Kidney tubule cell (primary cell): ENCODE measurements around the gene PFDN5.
"Not testable (repeated sequence)": the region's sequence is repeated elsewhere in the genome, so short reads cannot be mapped to it uniquely, and the experiment has no call there.

ENCODE experiments used
- DNase-seq: peaks from one replicate; pipeline ENCODE4 v3.0.0-alpha.2; 2018; ENCODE audit warnings: low spot score

The PFDN5 gene

DNA sequence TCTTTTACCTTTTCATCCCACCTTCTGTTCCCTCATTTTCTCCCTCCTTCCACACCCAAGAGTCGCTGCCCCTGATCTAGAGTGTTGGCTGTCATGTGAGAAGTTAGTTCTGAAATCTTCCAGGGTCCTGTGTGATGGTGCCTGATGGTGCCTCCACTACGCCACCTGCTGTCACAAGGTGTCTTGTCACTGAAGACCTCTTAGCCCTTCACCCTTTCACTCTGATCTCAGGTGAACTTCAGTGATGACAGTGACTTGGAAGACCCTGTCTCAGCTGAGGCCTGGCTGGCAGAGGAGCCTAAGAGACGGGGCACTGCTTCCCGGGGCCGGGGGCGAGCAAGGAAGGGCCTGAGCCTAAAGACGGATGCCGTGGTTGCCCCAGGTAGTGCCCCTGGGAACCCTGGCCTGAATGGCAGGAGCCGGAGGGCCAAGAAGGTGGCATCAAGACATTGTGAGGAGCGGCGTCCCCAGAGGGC lies 7.6 kb upstream of the PFDN5 start:
- peak; percentile 57 for DNase-seq

- no peak for DNase-seq
Measured at GRCh38 chr12:53288322-53288721, 7.0 kb upstream of the PFDN5 start.

DNA sequence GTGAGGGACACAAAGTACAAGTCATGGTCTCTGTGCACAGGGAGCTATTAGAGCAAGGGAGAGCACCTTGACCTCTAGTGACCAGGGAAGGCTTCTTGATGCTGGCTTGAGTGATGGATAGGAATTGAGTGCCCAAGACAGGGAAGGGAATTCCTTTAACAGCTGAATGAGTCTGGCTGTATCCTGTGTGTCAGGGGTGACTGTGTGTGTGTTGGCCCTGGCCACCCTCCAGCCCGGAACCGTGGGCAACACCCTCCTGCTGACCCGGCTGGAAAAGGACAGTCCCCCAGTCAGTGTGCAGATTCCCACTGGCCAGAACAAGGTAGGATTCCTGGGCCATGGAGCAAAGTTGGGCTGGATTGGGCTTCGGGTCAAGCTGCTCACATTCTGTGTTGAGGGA lies 5.5 kb upstream of the PFDN5 start:
- peak; percentile 88 for DNase-seq

DNA sequence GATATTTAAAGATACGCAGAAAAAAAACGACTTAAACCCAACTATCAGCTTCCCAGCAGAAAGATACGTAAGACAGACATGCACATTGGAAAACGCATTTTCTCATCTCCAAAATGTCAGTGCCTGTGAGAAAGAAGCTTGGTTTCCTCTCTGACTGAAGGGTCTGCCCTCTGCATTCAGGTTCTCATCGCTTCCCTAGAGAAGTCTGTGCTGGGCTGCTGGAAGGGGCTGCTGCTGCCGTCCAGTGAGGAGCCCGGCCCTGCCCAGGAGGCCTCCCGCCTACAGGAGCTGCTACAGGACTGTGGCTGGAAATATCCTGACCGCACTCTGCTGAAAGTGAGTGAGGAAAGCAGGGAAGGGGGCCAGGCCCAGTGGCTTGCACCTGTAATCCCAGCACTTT lies 4.7 kb upstream of the PFDN5 start:
- no peak for DNase-seq

GRCh38 chr12:53292426-53292825 lies 2.9 kb upstream of the PFDN5 start:
- DNase-seq, result no peak

DNA sequence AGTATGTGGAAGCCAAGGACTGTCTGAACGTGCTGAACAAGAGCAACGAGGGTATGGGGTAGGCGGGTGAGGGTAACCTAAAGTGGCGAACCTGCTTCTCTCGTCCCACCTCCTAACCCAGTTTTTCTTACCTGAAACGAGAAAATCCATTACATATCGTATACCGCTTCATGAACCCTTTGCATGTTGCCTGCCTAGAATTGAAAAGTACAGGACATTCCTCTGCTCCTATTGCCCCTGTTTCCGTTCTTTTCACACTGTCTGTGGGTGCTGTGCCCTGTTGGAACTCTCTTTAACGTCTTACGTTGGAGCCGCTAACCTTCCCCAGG lies 513 bp downstream of the PFDN5 start:
- DNase-seq, result no peak

DNA sequence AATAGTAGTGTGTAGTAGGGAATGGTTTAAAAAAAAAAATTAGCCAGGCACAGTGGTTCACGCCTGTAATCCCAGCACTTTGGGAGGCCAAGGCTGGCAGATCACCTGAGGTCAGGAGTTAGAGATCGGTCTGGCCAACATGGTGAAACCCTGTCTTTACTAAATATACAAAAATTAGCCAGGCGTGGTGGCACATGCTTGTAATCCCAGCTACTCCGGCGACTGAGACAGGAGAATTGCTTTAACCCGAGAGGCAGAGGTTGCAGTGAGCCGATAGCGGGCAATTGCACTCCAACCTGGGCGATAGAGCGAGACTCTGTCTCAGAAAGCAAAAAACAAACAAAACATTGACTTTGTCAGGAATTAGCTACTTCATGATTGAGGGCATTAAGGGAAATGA lies 1.8 kb downstream of the PFDN5 start:
- not testable (repeated sequence) for DNase-seq

- DNase-seq, result no peak
Measured at GRCh38 chr12:53298164-53298563, 2.8 kb downstream of the PFDN5 start.

DNA sequence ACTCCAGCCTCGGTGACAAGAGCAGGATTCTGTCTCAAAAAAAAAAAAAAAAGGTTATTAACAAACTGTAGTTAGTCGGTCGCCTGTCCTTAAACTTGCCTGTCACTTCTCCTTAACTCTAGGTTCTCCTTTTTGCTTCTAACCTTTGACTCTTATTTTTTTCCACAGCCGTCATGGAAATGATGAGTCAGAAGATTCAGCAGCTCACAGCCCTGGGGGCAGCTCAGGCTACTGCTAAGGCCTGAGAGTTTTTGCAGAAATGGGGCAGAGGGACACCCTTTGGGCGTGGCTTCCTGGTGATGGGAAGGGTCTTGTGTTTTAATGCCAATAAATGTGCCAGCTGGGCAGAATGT lies 3.7 kb downstream of the PFDN5 start:
- peak; percentile 62 for DNase-seq

DNA sequence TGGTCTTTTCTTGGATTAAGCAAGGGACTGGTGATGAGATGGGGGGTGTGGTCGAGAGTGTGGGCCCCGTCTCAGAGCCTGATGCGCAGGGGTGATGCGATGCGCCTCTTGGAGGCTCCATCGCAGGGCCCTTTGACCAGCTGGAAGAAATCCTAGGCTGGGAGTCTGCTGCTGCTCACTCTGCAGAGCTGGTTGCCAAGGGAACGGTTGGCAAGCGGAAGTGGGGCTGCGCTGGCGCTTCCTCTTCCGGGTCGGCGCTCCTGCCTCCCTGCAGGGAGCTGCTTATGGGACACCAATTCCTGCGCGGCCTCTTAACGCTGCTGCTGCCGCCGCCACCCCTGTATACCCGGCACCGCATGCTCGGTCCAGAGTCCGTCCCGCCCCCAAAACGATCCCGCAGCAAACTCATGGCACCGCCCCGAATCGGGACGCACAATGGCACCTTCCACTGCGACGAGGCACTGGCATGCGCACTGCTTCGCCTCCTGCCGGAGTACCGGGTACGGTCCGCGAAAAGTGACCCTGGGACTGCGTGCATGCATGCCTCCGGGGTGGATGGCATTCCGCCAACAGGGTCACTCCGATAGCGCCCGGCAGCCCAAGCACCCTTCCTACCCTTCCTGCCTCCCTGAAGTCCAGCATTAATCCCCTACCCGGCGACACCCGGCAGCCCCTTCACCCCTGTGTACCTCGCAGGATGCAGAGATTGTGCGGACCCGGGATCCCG lies 4.3 kb downstream of the PFDN5 start, which contains the start of gene MYG1:
MYG1 (plus strand) TSS at position 242 of the 727 bp plus-strand sequence; CDS start at position 285, 43 bp downstream.
- DNase-seq, result peak; percentile 89

DNA sequence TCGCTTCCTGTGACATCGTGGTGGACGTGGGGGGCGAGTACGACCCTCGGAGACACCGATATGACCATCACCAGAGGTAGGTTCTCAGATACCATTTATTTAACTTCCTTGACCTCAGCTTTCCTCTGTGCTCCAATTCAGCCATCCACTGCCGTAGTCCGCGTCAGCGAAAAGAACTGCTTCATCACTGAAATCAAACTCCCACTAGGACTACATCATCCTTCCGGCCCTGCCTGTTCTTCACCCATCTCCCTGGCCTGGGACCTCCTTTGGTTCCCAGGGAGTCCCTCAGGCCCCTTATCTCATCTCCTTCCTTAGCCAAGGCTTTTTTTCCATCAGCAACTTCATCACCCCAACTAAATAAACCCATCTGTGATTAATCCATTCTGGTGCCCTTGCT lies 4.8 kb downstream of the PFDN5 start:
- peak; percentile 30 for DNase-seq

GRCh38 chr12:53302903-53303302 lies 7.6 kb downstream of the PFDN5 start:
- DNase-seq, result no peak

DNA sequence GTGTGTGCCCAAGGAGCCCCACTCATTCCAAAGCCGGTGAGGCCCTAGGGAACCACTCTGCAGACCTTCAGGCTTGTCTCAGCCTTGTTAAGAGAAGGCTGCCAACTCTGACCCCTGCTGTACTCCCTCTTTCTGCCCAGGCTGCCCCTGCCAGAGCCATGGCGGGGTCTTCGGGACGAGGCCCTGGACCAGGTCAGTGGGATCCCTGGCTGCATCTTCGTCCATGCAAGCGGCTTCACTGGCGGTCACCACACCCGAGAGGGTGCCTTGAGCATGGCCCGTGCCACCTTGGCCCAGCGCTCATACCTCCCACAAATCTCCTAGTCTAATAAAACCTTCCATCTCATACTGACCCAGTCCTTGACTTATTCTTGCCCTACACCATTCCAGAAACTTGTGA lies 11.5 kb downstream of the PFDN5 start:
- no peak for DNase-seq

DNA sequence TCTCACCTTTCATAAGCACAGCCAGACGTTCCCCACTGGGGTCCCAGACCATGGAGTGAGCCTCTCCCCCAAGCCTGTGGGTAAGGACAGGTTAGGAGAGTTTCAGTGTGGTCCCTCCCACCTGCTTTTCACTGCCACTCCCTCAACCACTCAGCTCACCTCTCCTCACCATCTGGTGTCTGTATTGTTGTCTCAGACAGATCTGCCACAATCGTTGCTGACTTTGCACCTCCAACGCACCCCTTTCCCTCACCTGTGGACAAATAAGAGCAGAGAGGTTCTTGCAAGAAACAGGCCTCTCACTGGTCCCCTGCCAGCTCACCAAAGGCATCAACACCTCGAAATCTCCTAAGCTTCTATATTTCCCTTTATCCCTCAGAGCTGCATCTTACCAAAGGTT lies 12.9 kb downstream of the PFDN5 start:
- DNase-seq, result no peak

GRCh38 chr12:53313996-53314395 lies 18.7 kb downstream of the PFDN5 start:
- no peak for DNase-seq

- peak; percentile 17 for DNase-seq
Measured at GRCh38 chr12:53320352-53321195, 25.2 kb downstream of the PFDN5 start.

- DNase-seq, result peak; percentile 30
Measured at GRCh38 chr12:53324113-53324778, 28.9 kb downstream of the PFDN5 start.

DNA sequence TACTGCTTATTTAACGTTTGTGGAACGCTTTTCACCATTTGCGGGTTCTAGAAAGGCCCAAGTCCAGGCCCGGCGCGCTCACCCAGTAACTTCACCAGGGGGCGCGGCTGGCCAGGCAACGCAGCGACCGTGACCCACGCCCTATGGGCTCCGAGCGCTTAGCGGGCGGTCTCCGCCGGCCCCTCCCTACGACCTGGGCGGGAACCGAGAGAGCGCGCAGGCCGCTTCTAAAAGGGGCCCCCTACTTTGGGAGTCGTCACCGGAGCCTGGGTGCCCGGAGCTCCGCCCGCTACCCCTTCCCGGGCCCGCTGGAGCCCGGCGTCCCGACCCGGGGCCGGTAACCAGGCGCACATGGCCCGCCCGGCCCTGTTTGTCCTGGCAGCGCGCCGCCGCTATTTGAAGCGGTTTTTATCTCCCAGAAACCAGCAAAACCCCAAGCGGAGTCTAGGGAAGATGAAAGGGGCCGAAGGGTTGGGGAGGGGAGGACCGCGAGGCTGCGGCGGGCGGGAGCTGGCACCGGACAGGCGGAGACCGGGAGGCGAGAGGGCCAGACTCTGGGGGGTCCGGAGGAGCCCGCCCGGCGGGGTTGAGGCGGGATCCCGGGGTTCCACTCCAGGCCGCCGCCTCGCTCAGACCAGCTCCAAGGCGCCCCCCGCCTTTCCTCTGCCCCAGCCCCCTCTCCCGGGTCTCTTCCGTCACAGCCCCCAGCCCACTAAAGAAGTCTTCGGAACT lies 29.6 kb downstream of the PFDN5 start:
- DNase-seq, result peak; percentile 86

- no peak for DNase-seq
Measured at GRCh38 chr12:53325511-53326061, 30.2 kb downstream of the PFDN5 start.

GRCh38 chr12:53326460-53327185 lies 31.3 kb downstream of the PFDN5 start:
- DNase-seq, result no peak

GRCh38 chr12:53327435-53328042 lies 32.2 kb downstream of the PFDN5 start:
- DNase-seq, result peak; percentile 17
